Measurements from ENCODE around the gene ALDH1B1. TPM values are rescaled to one million over a fixed set of nuclear protein-coding genes. Genes with fewer than 3 reads are reported as not detected.

ALDH1B1 gene
- total RNA-seq (2014; rRNA removed; shearing (Covaris generic)), result 23.9 and 28.8 TPM in 2 replicates

DNA sequence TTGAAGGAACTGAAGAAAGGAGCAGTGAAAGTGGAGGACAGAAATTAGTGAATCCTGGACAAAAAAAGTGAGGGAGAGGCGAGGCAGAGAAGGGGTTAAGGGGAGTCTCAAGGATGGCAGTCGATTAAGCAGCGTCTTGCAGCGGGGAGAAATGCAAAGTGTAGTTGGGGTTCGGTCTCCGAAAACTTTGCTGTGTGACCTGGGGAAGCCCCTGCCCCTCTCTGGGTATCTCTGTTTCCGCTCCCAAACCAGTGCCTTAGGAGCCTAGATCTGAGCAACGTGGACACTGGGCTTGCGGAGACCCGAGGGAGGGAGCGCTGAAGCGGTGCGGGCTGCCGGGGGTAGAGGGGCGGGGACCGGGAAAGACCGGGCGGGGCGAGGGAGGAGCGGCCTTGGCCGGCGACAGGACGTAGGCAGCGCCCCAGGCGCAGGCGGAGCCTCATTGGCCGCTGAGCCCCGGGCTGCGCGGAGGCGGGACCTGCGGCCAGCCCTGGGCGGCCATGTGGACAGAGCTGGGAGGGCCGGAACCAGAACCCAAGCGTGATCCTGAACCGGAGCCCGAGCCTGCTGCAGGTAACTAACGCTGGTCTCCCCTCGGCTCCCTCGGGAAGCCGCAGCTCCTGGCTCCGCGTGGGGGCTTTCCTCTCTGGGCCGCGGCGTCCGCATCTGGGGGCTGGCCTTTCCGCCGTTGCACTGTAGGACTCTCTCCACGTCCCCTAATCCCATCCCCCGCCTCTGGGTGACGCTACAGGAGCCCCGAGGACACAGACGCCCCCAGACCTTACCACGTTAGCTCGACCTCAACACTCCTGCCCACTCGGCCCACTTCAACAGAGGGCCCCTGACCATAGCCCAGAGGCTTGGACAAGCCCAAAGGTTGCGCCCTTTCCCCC lies at the start of gene ALDH1B1:
TSS of gene ALDH1B1 (plus strand) at position 468 of the 893 bp plus-strand sequence. CDS start 3,047 bp downstream, outside the sequence.
- DNase-seq (ENCODE audit: low read depth), result peak; percentile 96

GRCh38 chr9:38343037-38343436 lies 49.5 kb upstream of the ALDH1B1 start:
- no peak for DNase-seq (ENCODE audit: low read depth)

- no peak for DNase-seq (ENCODE audit: low read depth)
Observed at GRCh38 chr9:38343552-38343951, 49.0 kb upstream of the ALDH1B1 start.

- DNase-seq (ENCODE audit: low read depth), result no peak
Observed at GRCh38 chr9:38344566-38345324, 47.8 kb upstream of the ALDH1B1 start.

- DNase-seq (ENCODE audit: low read depth), result no peak
Observed at GRCh38 chr9:38345851-38346755, 46.4 kb upstream of the ALDH1B1 start.

GRCh38 chr9:38346811-38347210 lies 45.7 kb upstream of the ALDH1B1 start:
- DNase-seq (ENCODE audit: low read depth), result no peak

DNA sequence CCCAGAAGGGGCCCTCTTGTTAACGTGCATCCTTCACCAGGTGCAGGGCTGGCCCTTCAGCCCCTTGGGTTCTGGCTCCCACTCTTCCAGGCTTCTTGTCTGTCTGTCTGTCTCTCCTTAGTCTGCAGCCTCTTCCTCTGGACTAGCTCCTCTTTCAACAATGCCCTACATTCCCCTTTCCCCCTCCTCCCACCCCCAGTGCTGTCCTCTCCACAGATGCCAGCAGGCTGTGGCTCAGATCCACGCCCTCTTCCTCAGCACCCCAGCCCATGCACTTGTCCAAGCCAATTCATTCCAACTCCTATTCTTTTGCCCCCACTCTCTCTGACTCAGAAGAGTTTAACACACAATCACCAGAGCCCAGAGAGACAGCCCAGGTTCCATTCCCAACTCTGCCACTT lies 45.2 kb upstream of the ALDH1B1 start:
- no peak for DNase-seq (ENCODE audit: low read depth)

DNA sequence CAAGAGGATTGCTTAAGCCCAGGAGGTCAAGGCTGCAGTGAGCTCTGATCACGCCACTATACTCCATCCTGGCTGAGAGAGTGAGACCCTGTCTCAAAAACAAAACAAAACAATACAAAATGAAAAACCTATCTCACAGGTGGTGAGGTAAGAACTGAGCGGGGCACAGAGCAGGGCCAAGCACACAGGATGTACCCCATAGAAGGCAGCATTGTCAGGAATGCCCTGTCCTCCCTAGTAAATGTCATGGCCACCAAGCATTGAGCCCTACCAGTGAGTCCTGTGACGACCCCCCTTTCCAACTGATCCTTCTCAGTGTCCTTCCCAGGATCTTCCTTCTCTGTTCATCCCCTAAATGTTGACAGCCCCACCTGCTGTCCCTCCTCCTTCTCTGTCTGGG lies 44.6 kb upstream of the ALDH1B1 start:
- no peak for DNase-seq (ENCODE audit: low read depth)

- no peak for DNase-seq (ENCODE audit: low read depth)
Observed at GRCh38 chr9:38350529-38350928, 42.0 kb upstream of the ALDH1B1 start.

DNA sequence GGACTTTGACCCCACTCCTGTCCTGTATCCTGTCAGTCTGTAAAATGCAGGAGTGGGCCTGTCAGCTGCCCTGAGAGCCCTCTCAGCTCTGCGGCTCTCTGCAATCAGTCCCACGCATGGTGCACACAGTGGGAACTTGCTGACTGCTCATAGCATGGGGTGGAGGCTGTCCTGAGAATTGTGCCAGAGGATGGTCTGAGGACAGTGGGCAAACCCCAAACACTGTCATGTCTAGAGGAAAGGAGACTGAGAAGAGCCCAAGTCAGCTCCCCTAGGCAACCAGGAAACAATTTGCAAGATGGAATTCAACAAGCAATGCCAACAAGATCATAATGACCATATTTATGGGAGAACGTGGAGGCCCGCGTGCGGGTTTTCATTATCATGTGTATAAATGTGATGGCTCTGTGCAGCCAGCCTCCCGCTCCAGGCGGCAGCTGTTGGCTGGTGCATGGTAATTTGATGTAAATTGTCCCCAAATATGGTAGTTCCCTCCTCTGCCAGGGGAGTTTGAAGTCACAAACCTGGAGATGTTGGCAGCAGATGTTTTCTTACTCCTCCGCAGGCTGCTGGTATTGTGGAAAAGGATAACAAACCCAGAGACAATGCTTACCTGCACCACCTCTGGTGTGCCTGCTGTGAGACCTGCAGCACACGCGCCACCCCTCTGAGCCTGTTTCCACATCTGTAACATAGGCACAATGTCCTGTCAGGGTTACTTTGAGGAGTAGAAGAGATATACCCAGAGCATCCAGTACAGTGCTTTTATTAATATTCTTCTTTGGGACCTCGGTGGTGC lies 39.8 kb upstream of the ALDH1B1 start:
- no peak for DNase-seq (ENCODE audit: low read depth)

- no peak for DNase-seq (ENCODE audit: low read depth)
Observed at GRCh38 chr9:38355115-38355514, 37.4 kb upstream of the ALDH1B1 start.

DNA sequence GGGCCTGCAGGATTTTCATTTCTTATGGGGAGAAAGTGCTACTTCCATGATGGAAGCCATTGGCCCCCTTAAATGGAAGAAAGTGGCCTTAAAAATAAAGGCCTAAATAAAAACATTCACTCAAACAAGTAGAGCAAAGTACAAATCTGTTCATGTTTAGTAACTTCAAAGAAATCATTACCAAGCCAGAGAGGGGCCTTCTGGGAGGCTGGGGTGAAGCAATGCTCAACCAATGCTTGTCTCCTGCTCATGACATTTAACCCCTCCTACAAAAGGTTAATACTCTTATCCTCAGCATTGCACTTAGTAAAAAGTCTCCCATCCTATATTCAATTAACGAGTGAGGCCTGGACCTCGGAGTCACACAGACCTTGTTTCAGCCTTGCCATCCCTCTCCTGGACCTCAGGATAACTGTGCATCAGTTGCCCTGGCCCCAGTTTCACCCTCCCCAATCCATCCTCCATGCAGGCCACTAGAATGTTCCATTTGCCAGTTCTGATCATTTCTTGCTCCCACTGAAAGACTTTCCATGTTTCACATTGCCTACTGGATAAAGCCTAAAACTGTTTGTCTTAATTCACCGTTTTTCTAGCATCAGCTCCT lies 36.9 kb upstream of the ALDH1B1 start:
- no peak for DNase-seq (ENCODE audit: low read depth)

GRCh38 chr9:38356851-38357250 lies 35.7 kb upstream of the ALDH1B1 start:
- no peak for DNase-seq (ENCODE audit: low read depth)

DNA sequence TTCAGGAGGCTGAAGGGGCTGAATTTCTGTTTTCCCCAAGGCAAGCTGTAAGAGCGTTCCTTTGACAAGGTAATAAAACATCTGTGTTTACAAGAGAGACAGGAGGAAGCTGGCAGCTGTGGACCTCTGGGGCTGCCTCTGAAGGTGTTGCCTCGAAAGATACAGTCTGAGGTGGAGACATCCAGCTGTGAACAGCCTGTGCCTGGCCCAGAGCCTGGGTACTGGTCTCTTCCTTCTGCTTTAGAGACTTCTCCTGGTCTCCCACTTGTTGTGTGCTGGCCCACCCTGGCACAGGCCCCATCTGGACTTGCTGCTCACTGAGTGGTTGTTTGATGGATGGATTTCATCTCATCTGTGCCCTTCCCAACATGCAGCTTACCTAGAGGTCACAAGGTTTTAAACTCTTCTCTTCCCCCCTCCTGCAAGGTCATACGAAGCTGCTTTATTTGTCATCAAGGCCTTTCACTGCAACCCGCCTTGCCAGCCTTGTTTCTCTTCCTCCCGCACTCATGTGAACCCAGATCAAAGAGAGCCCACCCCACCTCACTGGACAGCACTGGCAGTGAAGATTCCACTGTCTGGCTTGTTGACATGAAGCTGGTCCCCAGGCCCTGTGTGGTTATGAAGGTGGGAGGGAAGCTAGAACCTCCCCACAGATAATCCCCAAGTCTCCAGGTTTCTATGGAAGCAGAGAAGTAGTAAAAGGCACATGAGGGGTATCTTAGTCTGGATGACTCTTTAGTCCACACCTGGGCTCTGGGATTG lies 35.0 kb upstream of the ALDH1B1 start:
- no peak for DNase-seq (ENCODE audit: low read depth)

DNA sequence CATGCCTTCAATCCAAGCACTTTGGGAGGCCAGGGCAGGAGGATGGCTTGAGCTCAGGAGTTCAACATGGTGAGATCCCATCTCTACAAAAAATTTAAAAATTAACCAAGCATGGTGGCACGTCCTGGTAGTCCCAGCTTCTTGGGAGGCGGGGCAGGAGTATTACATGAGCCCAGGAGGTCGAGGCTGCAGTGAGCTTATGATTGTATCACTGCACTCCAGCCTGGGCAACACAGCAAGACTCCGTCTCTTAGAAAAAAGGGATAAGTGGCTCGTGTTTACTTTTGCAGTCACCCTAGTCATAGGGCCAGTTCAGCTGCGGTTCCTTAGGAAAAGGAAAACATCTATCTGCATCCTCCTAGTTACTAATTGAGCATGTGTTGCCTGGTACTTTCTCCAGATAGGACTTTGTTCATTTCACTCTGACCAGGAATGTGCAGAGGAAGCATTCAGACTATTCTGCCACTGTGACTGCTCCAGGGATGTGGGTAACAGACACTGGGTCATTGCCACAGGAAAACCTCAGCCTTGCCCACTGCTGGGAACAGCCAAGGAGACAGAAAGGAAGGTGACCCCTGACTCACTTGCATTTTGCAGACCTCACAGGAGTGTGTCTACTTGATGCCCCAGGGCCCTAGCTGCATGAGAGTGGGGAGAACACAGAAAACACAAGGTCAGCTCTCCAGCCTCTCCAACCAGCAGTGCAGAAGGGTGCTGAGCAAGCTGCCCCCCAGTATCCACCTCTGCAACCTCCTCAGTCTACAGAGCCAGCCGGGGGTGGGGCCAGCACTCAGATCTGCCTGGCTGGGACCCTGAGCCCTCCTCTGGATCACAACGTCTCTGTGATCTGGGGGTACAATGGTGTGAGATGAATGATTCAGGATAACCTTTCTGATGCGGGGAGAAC lies 33.9 kb upstream of the ALDH1B1 start:
- DNase-seq (ENCODE audit: low read depth), result peak; percentile 69

- peak; percentile 30 for DNase-seq (ENCODE audit: low read depth)
Observed at GRCh38 chr9:38359297-38359653, 33.2 kb upstream of the ALDH1B1 start.

DNA sequence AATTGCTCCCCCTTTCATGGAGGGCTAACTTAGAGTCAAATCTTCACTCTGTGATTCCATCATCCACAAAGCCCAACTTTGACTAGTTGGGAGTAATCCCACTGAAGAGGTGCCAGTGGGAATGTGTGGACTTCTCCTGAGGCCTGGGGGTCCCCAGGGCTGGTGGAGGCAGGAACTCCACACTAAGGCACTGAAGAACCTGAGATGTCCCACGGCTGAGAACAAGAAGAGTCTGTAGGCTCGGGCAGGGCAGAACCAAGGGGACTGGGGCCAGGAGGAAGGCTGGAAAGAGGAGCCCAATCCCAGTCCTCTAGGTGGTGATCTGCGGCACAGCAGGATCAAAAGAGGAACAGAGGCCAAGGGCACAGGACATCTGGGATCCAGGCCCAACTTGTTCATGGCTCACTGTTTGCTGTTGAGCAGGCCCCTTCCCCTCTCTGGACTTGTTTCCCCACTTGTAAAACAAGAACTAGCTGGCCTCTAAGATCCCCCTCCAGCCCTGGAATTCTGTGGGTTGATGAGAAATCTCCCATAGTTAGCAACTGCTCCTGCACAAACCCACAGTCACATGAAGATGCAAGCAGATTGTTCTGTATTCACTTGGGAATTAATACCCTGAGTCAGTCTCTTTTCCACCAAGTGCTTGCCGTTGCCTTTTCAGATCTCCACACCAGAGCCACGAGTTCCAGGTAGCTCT lies 32.7 kb upstream of the ALDH1B1 start:
- no peak for DNase-seq (ENCODE audit: low read depth)

GRCh38 chr9:38360839-38361472 lies 31.5 kb upstream of the ALDH1B1 start:
- no peak for DNase-seq (ENCODE audit: low read depth)

Measured in Daoy (cell line).